Kidney (tissue), 14 donors: ENCODE results near the gene RAB3IL1. TPM values are rescaled to one million over a fixed set of nuclear protein-coding genes. Genes with fewer than 3 reads are reported as not detected.

Source experiments
- DNase-seq, 5 donors: peaks; one replicate each; pipeline ENCODE4 v3.0.0-alpha.2; 2013 to 2020
- FAIRE-seq: peaks from 2 replicates; lab custom pipeline; 2012; peaks lifted over from hg19 to GRCh38; lab: Jason Lieb, UNC
- H3K27ac ChIP-seq, 2 donors: one replicate each; pipeline ENCODE4 v1.7.0; 2013; ENCODE audit warnings: low read depth in 2 of 2, low read length in 2 of 2, inconsistent platforms in 1 of 2
- H3K27me3 ChIP-seq: one replicate; pipeline ENCODE4 v1.7.1; 2013; ENCODE audit warnings: low read length, inconsistent platforms; ENCODE audit not compliant: control insufficient read depth, insufficient read depth
- H3K36me3 ChIP-seq, 3 donors: one replicate each; pipeline versions ENCODE4 v1.7.0 to v1.7.1; 2013; ENCODE audit warnings: low read length in 3 of 3, control low read depth in 1 of 3, inconsistent platforms in 1 of 3; ENCODE audit not compliant: insufficient read depth in 3 of 3, control insufficient read depth in 2 of 3
- H3K4me1 ChIP-seq, 3 donors: one replicate each; pipeline versions ENCODE4 v1.7.0 to v1.7.1; 2013; ENCODE audit warnings: low read length in 3 of 3, inconsistent platforms in 1 of 3, low read depth in 1 of 3; ENCODE audit not compliant: control insufficient read depth in 2 of 3, insufficient read depth in 2 of 3
- H3K4me3 ChIP-seq, 3 donors: one replicate each; pipeline versions ENCODE4 v1.7.0 to v1.8.1; 2013; ENCODE audit warnings: low read length in 3 of 3, control low read depth in 1 of 3, inconsistent platforms in 1 of 3
- H3K9ac ChIP-seq, 3 donors: one replicate each; pipeline versions ENCODE4 v1.7.0 to v1.7.1; 2013; ENCODE audit warnings: low read length in 3 of 3, control low read depth in 1 of 3, inconsistent platforms in 1 of 3
- H3K9me3 ChIP-seq, 3 donors: one replicate each; pipeline versions ENCODE4 v1.7.0 to v1.7.1; 2013; ENCODE audit warnings: low read length in 3 of 3, control low read depth in 1 of 3, inconsistent platforms in 1 of 3; ENCODE audit not compliant: control insufficient read depth in 2 of 3, insufficient read depth in 1 of 3
- intact Hi-C: fragments of 100-400 bp; cut with DNase I; formaldehyde crosslinking; loops from one replicate; pipeline ENCODE4 v1.11.1; 2022
- polyA plus RNA-seq: library from polyadenylated mRNA; stranded (reverse); fragments of 350-450 nt; fragmentation: Illumina TruSeq; extraction: RNeasy Lipid Tissue Mini Kit (QIAGEN cat#74804); gene quantifications from one replicate; pipeline ENCODE4 v1.2.3, GENCODE V29; 2014; ENCODE audit warnings: low read depth, low replicate concordance; ENCODE audit not compliant: insufficient read depth
- total RNA-seq: library from RNA; stranded (reverse); fragmentation: NEBNext Ultra II Directional; extraction: Animal tissue kit (Norgen Biotek cat#: 25700); gene quantifications from one replicate; pipeline ENCODE4 v1.2.1, GENCODE V29; 2021
- TF ChIP-seq, protein P1 (sequence below): IDR thresholded peaks from 3 replicates; pipeline ENCODE4 v1.5.1; 2012; ENCODE audit warnings: mild to moderate bottlenecking, moderate library complexity, borderline replicate concordance; ENCODE audit not compliant: insufficient read depth; ENCODE audit errors: extremely low read depth
- donor health status: control.
- donor health status: control.
- donor health status: control.
- donor health status: control.
- donor health status: control.
- donor health status: DM: yes; HTN: yes; CAD: no.
- donor health status: Normal renal cell carcinoma (clear cell type).

RAB3IL1 gene
- total and polyA plus RNA-seq, 2 donors from 2014 or later: 14.6 to 27.8 TPM

DNA sequence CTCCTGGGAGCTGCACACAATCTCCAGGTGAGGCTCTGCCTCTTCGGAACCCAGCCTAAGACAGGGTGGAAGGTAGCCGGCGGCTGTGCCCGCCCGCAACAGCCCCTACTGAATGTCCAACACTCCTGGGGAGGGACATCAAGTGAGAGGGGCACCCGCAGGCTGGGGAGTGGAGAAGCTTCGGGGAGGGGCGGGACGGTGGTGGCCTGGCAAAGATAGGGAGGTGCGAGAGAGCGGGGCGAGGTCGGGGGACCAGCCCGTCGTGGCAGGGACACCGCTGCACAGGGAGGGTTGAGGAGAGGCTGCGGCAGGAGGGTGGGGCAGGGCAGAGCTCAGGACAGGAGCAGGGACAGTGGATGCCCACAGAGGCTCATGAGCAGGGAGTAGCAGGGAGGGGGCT, 17.1 kb downstream of the RAB3IL1 start:
- intact Hi-C loops: loop anchor here (5.0 kb wide), 1 partner anchor 47 kb away; no protein-coding TSS in a partner anchor
- H3K27ac ChIP-seq: no peak overlapping the region

DNA sequence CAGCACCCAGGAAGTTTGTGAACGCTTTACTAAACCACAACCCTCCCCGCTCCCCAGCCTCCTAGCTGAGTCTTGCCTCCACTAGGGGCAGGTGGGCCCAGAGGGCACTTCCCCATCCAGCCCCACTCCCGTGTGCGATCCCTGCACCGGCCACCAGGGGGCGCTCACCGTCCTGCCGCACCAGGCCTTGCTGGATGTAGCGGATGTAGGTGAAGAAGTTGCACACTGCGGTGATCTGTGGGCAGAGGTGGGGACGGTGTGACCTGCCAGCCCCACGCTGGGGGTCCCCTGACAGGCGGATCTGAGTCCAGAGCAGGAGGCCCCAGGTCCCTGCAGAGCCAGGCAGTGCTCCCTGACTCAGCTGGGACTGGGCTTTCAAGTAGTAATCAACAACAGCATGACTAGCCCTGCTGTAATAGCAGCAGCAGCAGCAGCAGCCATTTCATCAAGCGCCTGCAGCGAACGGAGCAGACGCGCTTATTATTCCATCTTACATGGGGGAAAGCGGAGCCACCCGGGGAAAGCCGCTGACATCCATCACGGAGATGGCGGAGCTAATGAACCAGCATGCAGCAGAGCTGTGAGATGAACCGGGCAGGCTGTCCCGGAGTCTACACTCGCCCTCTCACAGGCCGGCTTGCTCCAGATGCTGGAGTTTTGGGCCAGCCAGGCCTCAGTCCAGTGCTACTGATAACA, 18.1 kb downstream of the RAB3IL1 start:
- intact Hi-C loops: loop anchor here (5.0 kb wide), 1 partner anchor 183 kb away; no protein-coding TSS in a partner anchor
- TF ChIP-seq, protein P1, sequence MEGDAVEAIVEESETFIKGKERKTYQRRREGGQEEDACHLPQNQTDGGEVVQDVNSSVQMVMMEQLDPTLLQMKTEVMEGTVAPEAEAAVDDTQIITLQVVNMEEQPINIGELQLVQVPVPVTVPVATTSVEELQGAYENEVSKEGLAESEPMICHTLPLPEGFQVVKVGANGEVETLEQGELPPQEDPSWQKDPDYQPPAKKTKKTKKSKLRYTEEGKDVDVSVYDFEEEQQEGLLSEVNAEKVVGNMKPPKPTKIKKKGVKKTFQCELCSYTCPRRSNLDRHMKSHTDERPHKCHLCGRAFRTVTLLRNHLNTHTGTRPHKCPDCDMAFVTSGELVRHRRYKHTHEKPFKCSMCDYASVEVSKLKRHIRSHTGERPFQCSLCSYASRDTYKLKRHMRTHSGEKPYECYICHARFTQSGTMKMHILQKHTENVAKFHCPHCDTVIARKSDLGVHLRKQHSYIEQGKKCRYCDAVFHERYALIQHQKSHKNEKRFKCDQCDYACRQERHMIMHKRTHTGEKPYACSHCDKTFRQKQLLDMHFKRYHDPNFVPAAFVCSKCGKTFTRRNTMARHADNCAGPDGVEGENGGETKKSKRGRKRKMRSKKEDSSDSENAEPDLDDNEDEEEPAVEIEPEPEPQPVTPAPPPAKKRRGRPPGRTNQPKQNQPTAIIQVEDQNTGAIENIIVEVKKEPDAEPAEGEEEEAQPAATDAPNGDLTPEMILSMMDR: peak; percentile 99
- Histone ChIP-seq H3K9me3 (no peaks in the 10 kb centered on the region), H3K36me3 (peaks cover 0 to 8% (median 0%) of the 10 kb centered on the region in 3 donors), H3K27ac (no peak overlapping the region), H3K4me1 (peaks cover 0 to 6% (median 6%) of the 10 kb centered on the region in 3 donors), H3K4me3 (no peak overlapping the region), H3K27me3 (no peaks in the 10 kb centered on the region), H3K9ac (no peak overlapping the region)
- FAIRE-seq: no peak
- DNase-seq: peak; percentile 78 to 92 (median 89)

More for the DNA sequence above, 17.1 kb downstream of the RAB3IL1 start:
- H3K9me3 ChIP-seq: no peaks in the 10 kb centered on the region
- H3K36me3 ChIP-seq: peaks cover 0 to 8% (median 0%) of the 10 kb centered on the region in 3 donors
- DNase-seq (no peak), FAIRE-seq (no peak)
- no peak overlapping the region for H3K9ac ChIP-seq
- no peak overlapping the region for H3K4me3 ChIP-seq
- TF ChIP-seq, protein P1: no peak
- H3K4me1 ChIP-seq: peaks cover 0 to 11% (median 10%) of the 10 kb centered on the region in 3 donors
- no peaks in the 10 kb centered on the region for H3K27me3 ChIP-seq

DNA sequence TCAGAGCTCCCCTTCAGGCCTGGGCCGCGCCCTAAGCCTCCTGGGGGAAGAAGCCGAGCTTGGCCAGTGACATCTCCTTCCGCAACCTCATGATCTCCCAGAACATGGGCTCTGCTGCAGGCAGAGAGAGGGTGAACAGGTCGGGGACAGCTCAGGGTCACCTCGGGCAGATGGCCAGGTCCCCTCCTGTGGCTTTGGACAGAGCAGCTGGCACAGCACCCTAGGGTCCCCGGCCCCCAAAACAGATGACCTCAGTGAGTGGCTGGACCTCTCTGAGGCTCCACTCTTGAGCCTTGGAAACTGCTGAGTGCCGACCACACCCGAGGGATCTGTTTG, 19.2 kb downstream of the RAB3IL1 start:
- no peak overlapping the region for H3K9ac ChIP-seq
- no peaks in the 10 kb centered on the region for H3K27me3 ChIP-seq
- peaks cover 0 to 8% (median 0%) of the 10 kb centered on the region in 3 donors for H3K36me3 ChIP-seq
- intact Hi-C loops: loop anchor here (5.0 kb wide), 1 partner anchor 184 kb away; no protein-coding TSS in a partner anchor
- DNase-seq (no peak), FAIRE-seq (no peak)
- no peaks in the 10 kb centered on the region for H3K9me3 ChIP-seq
- TF ChIP-seq, protein P1: no peak
- no peak overlapping the region for H3K4me3 ChIP-seq
- no peak overlapping the region for H3K27ac ChIP-seq
- H3K4me1 ChIP-seq: peaks cover 0 to 3% (median 0%) of the 10 kb centered on the region in 3 donors
